Measurements from ENCODE around the gene RMDN3.

The RMDN3 gene

GRCh38 chr15:40754883-40755811 lies at the start of gene RMDN3:
RMDN3 (minus strand) TSS chr15:40755254; CDS start chr15:40754783, 471 bp downstream.
- no peak for FAIRE-seq

- FAIRE-seq = no peak
These were observed 48.6 kb upstream of the RMDN3 start for GRCh38 chr15:40803688-40804087.

GRCh38 chr15:40803076-40803475 lies 48.0 kb upstream of the RMDN3 start:
- no peak for FAIRE-seq

- FAIRE-seq = no peak
These were observed 44.5 kb upstream of the RMDN3 start for GRCh38 chr15:40799523-40799922.

- FAIRE-seq = no peak
These were observed 41.5 kb upstream of the RMDN3 start for GRCh38 chr15:40796512-40796911.

- FAIRE-seq = no peak
These were observed 41.0 kb upstream of the RMDN3 start for GRCh38 chr15:40796041-40796440.

GRCh38 chr15:40793216-40793989 lies 38.3 kb upstream of the RMDN3 start:
- no peak for FAIRE-seq

GRCh38 chr15:40792394-40792793 lies 37.3 kb upstream of the RMDN3 start:
- no peak for FAIRE-seq

- no peak for FAIRE-seq
These were observed 35.7 kb upstream of the RMDN3 start for GRCh38 chr15:40790718-40791117.

- no peak for FAIRE-seq
These were observed 34.9 kb upstream of the RMDN3 start for GRCh38 chr15:40789999-40790398.

GRCh38 chr15:40789119-40789518 lies 34.1 kb upstream of the RMDN3 start:
- FAIRE-seq = no peak

- FAIRE-seq = no peak
These were observed 32.9 kb upstream of the RMDN3 start for GRCh38 chr15:40787991-40788390.

- FAIRE-seq = no peak
These were observed 32.3 kb upstream of the RMDN3 start for GRCh38 chr15:40787344-40787841.

GRCh38 chr15:40785814-40786213 lies 30.8 kb upstream of the RMDN3 start:
- FAIRE-seq = no peak

GRCh38 chr15:40785164-40785563 lies 30.1 kb upstream of the RMDN3 start:
- no peak for FAIRE-seq

GRCh38 chr15:40782609-40783227 lies 27.7 kb upstream of the RMDN3 start:
- FAIRE-seq = no peak

GRCh38 chr15:40776537-40777141 lies 21.6 kb upstream of the RMDN3 start:
- FAIRE-seq = no peak

- FAIRE-seq = no peak
These were observed 20.9 kb upstream of the RMDN3 start for GRCh38 chr15:40775740-40776536.

- FAIRE-seq = no peak
These were observed 20.0 kb upstream of the RMDN3 start for GRCh38 chr15:40775007-40775406.

- FAIRE-seq = no peak
These were observed 18.8 kb upstream of the RMDN3 start for GRCh38 chr15:40773902-40774301.

GRCh38 chr15:40773496-40773895 lies 18.4 kb upstream of the RMDN3 start:
- FAIRE-seq = no peak

- no peak for FAIRE-seq
These were observed 17.0 kb upstream of the RMDN3 start for GRCh38 chr15:40772014-40772413.
